ENCODE results near the gene CCDC122.

The CCDC122 gene

GRCh38 chr13:43878892-43879754 lies at the start of gene CCDC122:
Gene CCDC122 (minus strand): TSS chr13:43879740. CDS start chr13:43869376, 10,364 bp downstream.
- peak; percentile 66 for DNase-seq (ENCODE audit: low read depth)

- no peak for DNase-seq (ENCODE audit: low read depth)
These were observed 45.2 kb upstream of the CCDC122 start for GRCh38 chr13:43924549-43925245.

GRCh38 chr13:43920965-43921674 lies 41.6 kb upstream of the CCDC122 start:
- no peak for DNase-seq (ENCODE audit: low read depth)

- no peak for DNase-seq (ENCODE audit: low read depth)
These were observed 39.1 kb upstream of the CCDC122 start for GRCh38 chr13:43918636-43919035.

GRCh38 chr13:43916828-43917227 lies 37.3 kb upstream of the CCDC122 start:
- DNase-seq (ENCODE audit: low read depth): no peak

- DNase-seq (ENCODE audit: low read depth): no peak
These were observed 35.9 kb upstream of the CCDC122 start for GRCh38 chr13:43915451-43915850.

- no peak for DNase-seq (ENCODE audit: low read depth)
These were observed 32.3 kb upstream of the CCDC122 start for GRCh38 chr13:43911871-43912270.

GRCh38 chr13:43911278-43911677 lies 31.7 kb upstream of the CCDC122 start:
- DNase-seq (ENCODE audit: low read depth): no peak

- no peak for DNase-seq (ENCODE audit: low read depth)
These were observed 31.3 kb upstream of the CCDC122 start for GRCh38 chr13:43910856-43911255.

GRCh38 chr13:43908156-43909126 lies 28.9 kb upstream of the CCDC122 start:
- DNase-seq (ENCODE audit: low read depth): no peak

GRCh38 chr13:43905435-43906031 lies 26.0 kb upstream of the CCDC122 start:
- DNase-seq (ENCODE audit: low read depth): no peak

- no peak for DNase-seq (ENCODE audit: low read depth)
These were observed 16.4 kb upstream of the CCDC122 start for GRCh38 chr13:43895940-43896339.

- DNase-seq (ENCODE audit: low read depth): no peak
These were observed 14.9 kb upstream of the CCDC122 start for GRCh38 chr13:43894438-43894837.

- no peak for DNase-seq (ENCODE audit: low read depth)
These were observed 4.7 kb upstream of the CCDC122 start for GRCh38 chr13:43884222-43884621.

- DNase-seq (ENCODE audit: low read depth): no peak
These were observed 4.1 kb upstream of the CCDC122 start for GRCh38 chr13:43883631-43884030.

GRCh38 chr13:43881580-43881979 lies 2.0 kb upstream of the CCDC122 start:
- DNase-seq (ENCODE audit: low read depth): no peak

GRCh38 chr13:43880926-43881325 lies 1.4 kb upstream of the CCDC122 start:
- no peak for DNase-seq (ENCODE audit: low read depth)

GRCh38 chr13:43880214-43880855 lies 795 bp upstream of the CCDC122 start:
- DNase-seq (ENCODE audit: low read depth): no peak

- no peak for DNase-seq (ENCODE audit: low read depth)
These were observed 228 bp upstream of the CCDC122 start, which contains the start of gene LACC1 for GRCh38 chr13:43879755-43880181. Gene LACC1 (plus strand): TSS chr13:43879904. CDS start chr13:43880986, 1,082 bp downstream.

GRCh38 chr13:43877766-43878165 lies 1.8 kb downstream of the CCDC122 start:
- no peak for DNase-seq (ENCODE audit: low read depth)
